ENCODE data around the gene ERCC1. TPM values are rescaled to one million over a fixed set of nuclear protein-coding genes. Genes with fewer than 3 reads are reported as not detected.

Gene ERCC1
- 123 TPM for total RNA-seq

DNA sequence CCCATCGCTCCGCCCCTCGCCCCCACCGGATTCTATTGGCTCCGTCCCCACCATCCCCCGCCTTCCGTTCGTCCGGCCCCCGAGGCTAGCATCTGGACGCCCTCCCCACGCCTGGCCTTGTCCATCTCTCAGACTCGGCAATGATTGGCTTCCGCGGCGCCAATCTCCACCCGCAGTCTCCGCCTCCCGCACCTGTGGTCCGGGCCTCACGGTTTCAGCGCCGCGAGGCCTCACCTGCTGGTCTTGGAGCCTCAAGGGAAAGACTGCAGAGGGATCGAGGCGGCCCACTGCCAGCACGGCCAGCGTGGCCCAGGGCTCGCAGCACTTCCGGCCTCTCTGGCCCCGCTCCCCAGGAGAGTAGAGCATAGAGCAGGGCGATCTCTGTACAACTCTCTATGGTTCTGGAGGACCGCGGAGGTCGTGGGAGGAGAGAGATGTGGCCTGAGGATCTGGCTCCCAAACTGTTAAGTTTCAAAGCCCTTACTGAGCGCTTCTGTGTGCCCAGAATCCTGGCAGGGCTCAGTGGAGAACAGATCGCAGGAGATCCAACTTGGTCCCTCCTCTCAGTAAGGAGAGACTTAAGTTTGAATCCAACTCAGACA lies at the start of gene ERCC1:
Gene ERCC1 (minus strand): TSS at position 329 of the 602 bp plus-strand sequence. CDS start 543 bp downstream, outside the sequence.
- intact Hi-C loops (cut with DNase I), result no loop called here

GRCh38 chr19:45473367-45473681 lies 49.6 kb upstream of the ERCC1 start:
- H3K27me3 ChIP-seq, result no peaks in the 10 kb centered on the region
- H3K27ac ChIP-seq, result no peak overlapping the region
- H3K4me1 ChIP-seq, result peaks cover 22% of the 10 kb centered on the region
- TF ChIP-seq POLR2AphosphoS5 (IDR thresholded peaks at IDR 0.05; ENCODE audit: insufficient read depth in 1 of 2, low read depth in 1 of 2), result no peak
- TF ChIP-seq POLR2A (IDR thresholded peaks at IDR 0.05), result no peak
- TF ChIP-seq CTCF (IDR thresholded peaks at IDR 0.05), result no peak
- no peak overlapping the region for H3K4me3 ChIP-seq
- H3K36me3 ChIP-seq, result no peaks in the 10 kb centered on the region
- intact Hi-C loops (cut with DNase I), result no loop called here
- no peaks in the 10 kb centered on the region for H3K9me3 ChIP-seq
- DNase-seq (ENCODE audit: extremely low spot score in 2 of 2), result no peak

More for the DNA sequence above, at the start of gene ERCC1:
- peak within 1 kb of the TSS; percentile 59 to 64 for H3K4me3 ChIP-seq
- peak within 1 kb of the TSS; percentile 90 for H3K27ac ChIP-seq
- DNase-seq (ENCODE audit: extremely low spot score in 2 of 2), result no peak
- no peaks in the 10 kb centered on the region for H3K27me3 ChIP-seq
- peaks cover 36% of the 10 kb centered on the region for H3K4me1 ChIP-seq
- peaks cover 0 to 10% of the 10 kb centered on the region in 2 donors for H3K36me3 ChIP-seq
- TF ChIP-seq POLR2A (IDR thresholded peaks at IDR 0.05), result no peak
- TF ChIP-seq POLR2AphosphoS5 (IDR thresholded peaks at IDR 0.05; ENCODE audit: insufficient read depth in 1 of 2, low read depth in 1 of 2), result peak in 1 of 2 donors; percentile 85
- no peaks in the 10 kb centered on the region for H3K9me3 ChIP-seq

DNA sequence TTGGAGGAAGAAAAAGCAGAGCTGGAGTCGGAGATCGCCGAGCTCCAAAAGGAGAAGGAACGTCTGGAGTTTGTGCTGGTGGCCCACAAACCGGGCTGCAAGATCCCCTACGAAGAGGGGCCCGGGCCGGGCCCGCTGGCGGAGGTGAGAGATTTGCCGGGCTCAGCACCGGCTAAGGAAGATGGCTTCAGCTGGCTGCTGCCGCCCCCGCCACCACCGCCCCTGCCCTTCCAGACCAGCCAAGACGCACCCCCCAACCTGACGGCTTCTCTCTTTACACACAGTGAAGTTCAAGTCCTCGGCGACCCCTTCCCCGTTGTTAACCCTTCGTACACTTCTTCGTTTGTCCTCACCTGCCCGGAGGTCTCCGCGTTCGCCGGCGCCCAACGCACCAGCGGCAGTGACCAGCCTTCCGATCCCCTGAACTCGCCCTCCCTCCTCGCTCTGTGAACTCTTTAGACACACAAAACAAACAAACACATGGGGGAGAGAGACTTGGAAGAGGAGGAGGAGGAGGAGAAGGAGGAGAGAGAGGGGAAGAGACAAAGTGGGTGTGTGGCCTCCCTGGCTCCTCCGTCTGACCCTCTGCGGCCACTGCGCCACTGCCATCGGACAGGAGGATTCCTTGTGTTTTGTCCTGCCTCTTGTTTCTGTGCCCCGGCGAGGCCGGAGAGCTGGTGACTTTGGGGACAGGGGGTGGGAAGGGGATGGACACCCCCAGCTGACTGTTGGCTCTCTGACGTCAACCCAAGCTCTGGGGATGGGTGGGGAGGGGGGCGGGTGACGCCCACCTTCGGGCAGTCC lies 49.0 kb upstream of the ERCC1 start:
- H3K9me3 ChIP-seq, result no peaks in the 10 kb centered on the region
- H3K4me1 ChIP-seq, result peaks cover 21% of the 10 kb centered on the region
- DNase-seq (ENCODE audit: extremely low spot score in 2 of 2), result no peak
- no peaks in the 10 kb centered on the region for H3K36me3 ChIP-seq
- no peak overlapping the region for H3K4me3 ChIP-seq
- TF ChIP-seq POLR2A (IDR thresholded peaks at IDR 0.05) (no peak), CTCF (IDR thresholded peaks at IDR 0.05) (no peak), POLR2AphosphoS5 (IDR thresholded peaks at IDR 0.05; ENCODE audit: insufficient read depth in 1 of 2, low read depth in 1 of 2) (no peak)
- no peaks in the 10 kb centered on the region for H3K27me3 ChIP-seq
- intact Hi-C loops (cut with DNase I), result no loop called here
- no peak overlapping the region for H3K27ac ChIP-seq

DNA sequence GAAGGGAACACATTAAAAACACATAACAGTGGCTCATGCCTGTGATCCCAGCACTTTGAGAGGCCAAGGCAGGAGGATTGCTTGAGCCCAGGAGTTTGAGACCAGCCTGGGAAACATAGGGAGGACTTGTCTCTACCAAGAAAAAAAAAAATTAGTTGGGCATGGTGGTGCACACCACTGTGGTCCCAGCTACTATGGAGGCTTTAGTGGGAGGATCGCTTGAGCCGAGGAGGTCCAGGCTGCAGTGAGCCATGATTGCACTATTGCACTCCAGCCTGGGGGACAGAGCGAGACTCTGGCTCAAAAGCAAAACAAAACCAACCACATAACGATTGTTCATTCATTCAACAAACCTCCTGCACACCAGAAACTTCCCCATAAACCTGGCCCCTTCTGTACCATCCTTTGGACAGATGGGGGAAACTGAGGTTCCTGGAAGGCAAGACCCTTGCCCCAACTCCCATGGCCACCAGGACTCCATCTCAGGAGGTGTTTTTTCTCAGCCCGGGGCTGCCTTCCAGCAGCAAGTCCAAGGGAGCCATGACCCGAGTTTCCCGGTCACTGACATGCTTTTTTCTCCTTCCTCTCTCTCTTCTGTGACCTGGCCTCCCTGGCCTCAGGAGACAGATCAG lies 48.3 kb upstream of the ERCC1 start:
- H3K9me3 ChIP-seq, result no peaks in the 10 kb centered on the region
- intact Hi-C loops (cut with DNase I), result no loop called here
- H3K36me3 ChIP-seq, result no peaks in the 10 kb centered on the region
- peaks cover 24% of the 10 kb centered on the region for H3K4me1 ChIP-seq
- no peak overlapping the region for H3K27ac ChIP-seq
- DNase-seq (ENCODE audit: extremely low spot score in 2 of 2), result no peak
- H3K27me3 ChIP-seq, result no peaks in the 10 kb centered on the region
- TF ChIP-seq POLR2AphosphoS5 (IDR thresholded peaks at IDR 0.05; ENCODE audit: insufficient read depth in 1 of 2, low read depth in 1 of 2), result no peak
- H3K4me3 ChIP-seq, result no peak overlapping the region

- no peaks in the 10 kb centered on the region for H3K27me3 ChIP-seq
- H3K27ac ChIP-seq, result no peak overlapping the region
- H3K36me3 ChIP-seq, result no peaks in the 10 kb centered on the region
- no peak overlapping the region for H3K4me3 ChIP-seq
- TF ChIP-seq POLR2A (IDR thresholded peaks at IDR 0.05) (no peak), CTCF (IDR thresholded peaks at IDR 0.05) (no peak), POLR2AphosphoS5 (IDR thresholded peaks at IDR 0.05; ENCODE audit: insufficient read depth in 1 of 2, low read depth in 1 of 2) (no peak)
- peaks cover 25% of the 10 kb centered on the region for H3K4me1 ChIP-seq
- intact Hi-C loops (cut with DNase I), result no loop called here
- no peak for DNase-seq (ENCODE audit: extremely low spot score in 2 of 2)
- no peaks in the 10 kb centered on the region for H3K9me3 ChIP-seq
Measured at GRCh38 chr19:45471111-45471930, 47.6 kb upstream of the ERCC1 start.

Data from vagina (tissue), 2 donors.